ENCODE results near the gene COL4A1. TPM values are rescaled to one million over a fixed set of nuclear protein-coding genes. Genes with fewer than 3 reads are reported as not detected.

Gene COL4A1
- total RNA-seq, 2 experiments from 2014 or later, result 0.06 to 0.12 TPM

DNA sequence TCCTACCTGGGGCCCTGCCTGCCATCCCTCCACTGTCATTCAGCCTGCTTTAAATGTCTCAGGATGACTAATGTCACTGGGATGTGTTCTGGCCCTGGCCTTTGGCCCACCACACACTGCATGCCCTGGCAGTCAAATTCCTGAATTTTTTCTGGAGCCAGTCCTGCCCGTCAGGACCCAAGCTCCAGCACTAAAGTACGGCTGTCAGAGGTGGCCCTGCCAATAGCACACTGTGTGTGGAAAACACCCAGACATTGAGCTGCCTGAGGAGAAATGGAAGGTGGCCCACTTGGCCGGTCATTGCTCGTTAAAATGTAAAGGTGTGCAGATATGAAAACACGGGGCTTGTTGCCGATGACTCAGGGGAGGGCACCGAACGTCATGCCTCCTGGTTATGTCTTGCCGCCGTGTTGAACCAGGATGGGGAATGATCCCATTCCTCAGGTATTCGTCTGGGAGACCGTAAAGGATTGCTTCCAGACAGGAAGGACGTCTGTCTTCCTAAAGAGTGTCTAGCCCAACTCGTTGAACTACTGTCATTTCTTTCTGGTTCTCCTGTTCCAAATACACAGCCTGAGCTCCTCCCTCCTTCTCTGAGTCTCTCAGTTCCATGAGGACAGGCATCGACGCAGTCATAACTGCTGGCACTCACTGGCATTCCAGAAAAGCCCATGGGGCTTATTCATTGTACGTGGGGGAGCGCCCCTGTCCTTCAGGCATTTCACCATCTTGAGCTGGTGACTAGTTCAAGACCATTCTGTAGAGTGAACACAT lies 40.8 kb upstream of the COL4A1 start:
- ChIA-PET POLR2A (no interaction called here), CTCF (no interaction called here)
- Mint-ChIP-seq H3K36me3 (ENCODE audit: low read depth) (no peaks in the 10 kb centered on the region), H3K27me3 (peaks cover 18% of the 10 kb centered on the region), H3K4me3 (no peak overlapping the region), H3K27ac (no peak overlapping the region), H3K4me1 (no peaks in the 10 kb centered on the region), H3K9me3 (no peaks in the 10 kb centered on the region)
- no peak for DNase-seq

DNA sequence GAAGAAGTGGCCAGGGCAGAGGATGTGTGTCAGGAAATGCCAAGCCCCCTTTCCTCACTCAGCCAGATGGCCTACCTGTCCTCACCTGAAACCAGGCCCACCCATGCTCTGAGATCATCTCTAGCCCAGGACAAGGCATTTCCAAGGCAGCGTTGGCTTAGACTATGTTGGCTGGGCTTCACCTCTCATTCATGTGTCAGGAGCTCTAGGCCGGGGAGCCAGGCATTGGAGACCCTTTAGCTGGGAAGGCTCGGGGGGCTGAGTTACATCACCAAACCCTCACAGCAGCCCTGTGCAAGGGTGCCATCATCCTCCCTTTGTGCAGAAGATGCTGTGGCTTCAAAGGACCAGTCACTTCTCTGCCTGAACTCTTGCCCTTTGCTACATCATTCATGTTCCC lies 40.1 kb upstream of the COL4A1 start:
- ChIA-PET POLR2A (no interaction called here), CTCF (interaction anchor here (0.6 kb wide), 1 partner anchor 9 kb away, joined by 3 read pairs; no protein-coding TSS in a partner anchor)
- no peak overlapping the region for H3K27ac Mint-ChIP-seq
- no peaks in the 10 kb centered on the region for H3K36me3 Mint-ChIP-seq (ENCODE audit: low read depth)
- no peak for DNase-seq
- no peaks in the 10 kb centered on the region for H3K9me3 Mint-ChIP-seq
- H3K4me1 Mint-ChIP-seq, result no peaks in the 10 kb centered on the region
- H3K4me3 Mint-ChIP-seq, result no peak overlapping the region
- peaks cover 20% of the 10 kb centered on the region for H3K27me3 Mint-ChIP-seq

DNA sequence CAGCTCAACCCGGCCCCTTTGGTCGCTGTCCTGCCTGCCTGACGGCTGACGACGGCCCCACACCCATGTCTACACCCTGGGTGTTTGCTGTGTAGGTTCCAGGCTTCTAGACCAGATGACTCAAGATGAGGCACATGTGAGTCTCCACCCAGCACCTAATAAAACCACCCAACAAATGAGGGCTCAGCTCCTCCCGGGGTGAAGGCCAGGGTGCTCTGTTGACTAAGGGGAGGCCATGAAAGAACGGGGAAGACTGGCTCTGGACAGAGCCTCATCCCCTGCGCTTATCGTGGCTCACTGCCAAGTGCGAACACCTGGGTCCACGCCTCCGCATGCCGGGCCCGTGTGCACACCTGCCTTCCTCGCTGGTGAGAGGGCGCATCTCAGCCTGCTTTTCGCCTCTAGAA lies 39.7 kb upstream of the COL4A1 start:
- Mint-ChIP-seq H3K4me3 (no peak overlapping the region), H3K27me3 (peaks cover 23% of the 10 kb centered on the region), H3K4me1 (no peaks in the 10 kb centered on the region), H3K27ac (no peak overlapping the region), H3K36me3 (ENCODE audit: low read depth) (no peaks in the 10 kb centered on the region), H3K9me3 (no peaks in the 10 kb centered on the region)
- ChIA-PET POLR2A (no interaction called here), CTCF (interaction anchor here (0.6 kb wide), 1 partner anchor 8 kb away, joined by 3 read pairs; no protein-coding TSS in a partner anchor)
- DNase-seq, result no peak

DNA sequence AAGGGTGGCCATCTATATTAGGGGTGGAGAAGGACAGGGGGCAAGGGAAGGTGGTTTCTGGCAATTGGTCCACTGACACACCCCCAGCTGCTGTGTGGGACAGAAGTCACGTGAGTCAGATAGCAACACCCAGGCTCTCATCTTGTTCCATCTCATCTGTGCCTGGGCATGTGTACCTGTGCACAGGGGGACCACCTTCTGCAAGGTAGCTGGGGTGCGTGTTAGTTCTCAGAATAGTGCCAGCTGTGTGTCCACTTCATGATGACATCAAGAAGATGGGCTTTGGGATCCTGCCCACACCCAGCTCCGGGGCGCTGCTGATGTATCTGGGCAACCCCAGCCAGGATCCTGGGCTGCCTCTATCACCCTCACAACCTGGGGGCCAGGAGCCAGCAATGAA lies 38.7 kb upstream of the COL4A1 start:
- no peak for DNase-seq
- POLR2A ChIA-PET, result no interaction called here
- Mint-ChIP-seq H3K27ac (no peak overlapping the region), H3K27me3 (peaks cover 32% of the 10 kb centered on the region), H3K4me1 (peaks cover 7% of the 10 kb centered on the region), H3K9me3 (no peaks in the 10 kb centered on the region), H3K4me3 (no peak overlapping the region), H3K36me3 (ENCODE audit: low read depth) (no peaks in the 10 kb centered on the region)
- CTCF ChIA-PET, result no interaction called here

DNA sequence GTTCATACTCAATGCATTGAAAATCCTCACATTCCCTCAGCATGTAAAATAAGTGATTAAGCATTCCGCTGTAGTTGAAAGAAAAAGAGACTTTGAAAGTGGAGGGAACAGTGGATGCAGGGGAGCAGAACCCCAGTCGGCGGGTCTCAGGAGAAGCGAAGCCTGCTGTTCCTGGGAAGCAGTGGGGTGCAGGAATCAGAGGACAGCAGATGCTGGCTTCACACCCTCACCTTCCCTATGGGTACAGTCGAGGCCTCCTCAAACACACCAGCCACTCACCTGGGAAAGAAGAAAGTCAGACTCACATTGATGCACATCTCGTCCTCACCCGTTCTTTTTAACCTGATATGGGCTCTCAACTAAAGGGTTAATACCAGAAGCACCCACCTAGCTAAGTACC lies 38.3 kb upstream of the COL4A1 start:
- POLR2A ChIA-PET, result no interaction called here
- no peaks in the 10 kb centered on the region for H3K36me3 Mint-ChIP-seq (ENCODE audit: low read depth)
- H3K4me1 Mint-ChIP-seq, result peaks cover 12% of the 10 kb centered on the region
- H3K27me3 Mint-ChIP-seq, result peaks cover 31% of the 10 kb centered on the region
- no peak overlapping the region for H3K27ac Mint-ChIP-seq
- DNase-seq, result no peak
- CTCF ChIA-PET, result no interaction called here
- no peaks in the 10 kb centered on the region for H3K9me3 Mint-ChIP-seq
- no peak overlapping the region for H3K4me3 Mint-ChIP-seq

DNA sequence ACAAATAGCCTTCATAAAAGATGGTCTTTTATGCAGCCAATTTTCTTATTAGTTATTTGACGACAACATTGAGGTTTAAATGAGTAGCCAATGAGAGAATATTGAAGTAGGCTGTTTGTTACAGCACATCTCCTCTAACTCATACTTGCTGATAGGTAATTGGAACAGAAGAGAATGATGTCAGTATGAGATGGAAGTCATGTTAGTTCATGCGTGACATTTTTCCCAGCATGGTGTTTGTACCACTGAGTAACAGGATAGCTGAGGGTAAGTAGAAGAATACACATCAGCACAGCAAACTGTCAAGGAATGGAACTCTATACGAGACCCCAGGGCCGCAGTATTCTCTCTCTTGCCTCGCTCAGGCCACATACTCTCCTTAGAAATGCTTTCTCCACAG lies 37.4 kb upstream of the COL4A1 start:
- no peak for DNase-seq
- Mint-ChIP-seq H3K36me3 (ENCODE audit: low read depth) (no peaks in the 10 kb centered on the region), H3K4me1 (peaks cover 17% of the 10 kb centered on the region), H3K9me3 (no peaks in the 10 kb centered on the region), H3K27me3 (peaks cover 27% of the 10 kb centered on the region), H3K27ac (no peak overlapping the region), H3K4me3 (no peak overlapping the region)
- CTCF ChIA-PET, result no interaction called here
- POLR2A ChIA-PET, result no interaction called here

DNA sequence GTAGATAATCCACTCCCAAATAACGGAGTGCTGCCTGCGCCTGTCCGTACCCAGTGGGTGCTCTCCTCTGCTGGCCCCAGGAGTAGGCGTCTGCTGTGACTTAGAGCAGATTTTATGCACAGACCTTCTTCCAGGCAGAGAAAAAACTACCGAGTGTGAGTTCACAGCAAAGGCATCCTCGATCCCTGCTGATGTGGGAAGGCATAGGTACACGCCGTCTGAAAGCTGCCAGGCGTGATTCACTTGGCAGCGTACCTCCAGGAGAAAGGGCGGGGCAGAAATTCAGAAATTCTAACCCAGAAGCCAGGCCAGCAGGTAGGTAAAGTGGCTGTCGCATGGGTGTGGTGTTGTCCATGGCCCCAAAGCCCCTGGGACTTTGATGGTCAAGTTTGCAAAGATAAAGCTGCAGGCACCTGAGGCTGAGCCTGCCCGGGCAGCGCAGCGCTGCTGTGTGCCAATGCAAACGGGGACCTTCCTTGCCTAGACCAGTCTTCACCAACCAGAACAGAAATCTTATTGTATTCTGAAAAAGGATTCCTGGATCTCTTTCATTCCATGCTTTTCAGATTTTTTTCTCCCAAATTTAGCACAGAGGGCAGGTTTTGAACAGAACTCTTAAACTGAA lies 36.4 kb upstream of the COL4A1 start:
- ChIA-PET CTCF (interaction anchor here (0.6 kb wide), 1 partner anchor 478 kb away, joined by 3 read pairs; no protein-coding TSS in a partner anchor), POLR2A (no interaction called here)
- peaks cover 21% of the 10 kb centered on the region for H3K4me1 Mint-ChIP-seq
- H3K4me3 Mint-ChIP-seq, result no peak overlapping the region
- no peaks in the 10 kb centered on the region for H3K36me3 Mint-ChIP-seq (ENCODE audit: low read depth)
- H3K9me3 Mint-ChIP-seq, result no peaks in the 10 kb centered on the region
- peaks cover 29% of the 10 kb centered on the region for H3K27me3 Mint-ChIP-seq
- H3K27ac Mint-ChIP-seq, result no peak overlapping the region
- no peak for DNase-seq

DNA sequence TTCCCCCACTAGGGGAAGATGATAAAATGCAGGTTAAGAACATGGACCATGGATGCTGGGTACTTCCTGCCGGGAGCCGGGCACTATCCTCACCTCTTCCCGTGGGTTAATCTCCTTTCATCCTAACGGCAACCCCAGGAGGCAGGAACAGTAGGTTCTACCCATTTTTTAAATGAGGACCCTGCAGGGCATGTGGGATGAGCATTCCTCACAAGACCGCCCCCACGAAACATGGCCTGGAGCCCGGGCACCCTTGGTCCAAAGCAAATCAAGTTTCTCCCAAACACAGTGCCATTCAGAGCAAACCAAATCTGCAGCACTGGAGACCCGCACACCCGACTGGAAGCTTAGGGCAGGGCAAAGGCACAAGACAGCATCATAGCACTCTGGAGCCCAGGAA lies 35.5 kb upstream of the COL4A1 start:
- Mint-ChIP-seq H3K4me3 (no peak overlapping the region), H3K4me1 (peaks cover 21% of the 10 kb centered on the region), H3K9me3 (no peaks in the 10 kb centered on the region), H3K27me3 (peaks cover 31% of the 10 kb centered on the region), H3K36me3 (ENCODE audit: low read depth) (no peaks in the 10 kb centered on the region), H3K27ac (no peak overlapping the region)
- ChIA-PET CTCF (no interaction called here), POLR2A (no interaction called here)
- DNase-seq, result no peak

DNA sequence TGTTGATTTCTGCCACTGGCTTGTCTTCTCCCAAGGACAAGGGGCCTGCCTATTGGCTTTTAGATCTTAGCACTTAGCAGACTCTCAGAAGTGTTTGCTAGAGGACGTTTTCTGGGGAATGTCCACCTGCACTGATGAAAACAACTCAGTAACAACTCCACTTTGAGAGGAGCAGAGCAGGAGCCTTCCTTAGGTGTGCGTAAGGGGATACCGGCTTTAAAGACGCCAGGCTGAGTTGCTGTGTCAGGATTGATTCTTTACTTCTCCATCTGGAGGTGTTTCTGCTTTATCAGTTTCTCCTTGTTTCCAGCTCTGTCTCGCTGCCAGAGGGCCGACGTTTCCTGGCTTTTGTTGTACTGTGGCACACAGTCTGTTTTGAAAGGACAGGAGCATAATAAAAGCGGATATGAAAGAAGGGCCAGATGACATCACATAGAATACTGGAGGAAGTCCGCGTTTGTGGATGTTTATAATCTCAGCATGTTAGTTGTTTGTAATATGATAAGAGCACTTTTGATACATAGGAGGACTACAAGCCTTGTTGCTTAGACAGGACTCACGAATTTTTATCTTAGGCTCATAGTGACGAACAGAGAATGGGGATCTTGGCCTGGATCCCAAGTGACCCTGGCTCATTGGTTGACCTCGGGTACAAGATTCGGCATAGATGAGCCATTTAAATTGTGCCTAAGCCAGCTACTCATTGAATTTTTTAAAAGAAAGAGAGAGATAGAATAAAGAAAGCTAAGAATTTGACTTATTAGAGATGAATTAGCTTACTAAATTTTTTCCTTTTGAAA lies 34.7 kb upstream of the COL4A1 start:
- Mint-ChIP-seq H3K36me3 (ENCODE audit: low read depth) (no peaks in the 10 kb centered on the region), H3K9me3 (no peaks in the 10 kb centered on the region), H3K27me3 (peaks cover 31% of the 10 kb centered on the region), H3K4me3 (no peak overlapping the region), H3K4me1 (peaks cover 21% of the 10 kb centered on the region), H3K27ac (no peak overlapping the region)
- ChIA-PET CTCF (interaction anchor here (1.3 kb wide), 1 partner anchor 20 kb away, joined by 3 read pairs; no protein-coding TSS in a partner anchor), POLR2A (no interaction called here)
- no peak for DNase-seq

DNA sequence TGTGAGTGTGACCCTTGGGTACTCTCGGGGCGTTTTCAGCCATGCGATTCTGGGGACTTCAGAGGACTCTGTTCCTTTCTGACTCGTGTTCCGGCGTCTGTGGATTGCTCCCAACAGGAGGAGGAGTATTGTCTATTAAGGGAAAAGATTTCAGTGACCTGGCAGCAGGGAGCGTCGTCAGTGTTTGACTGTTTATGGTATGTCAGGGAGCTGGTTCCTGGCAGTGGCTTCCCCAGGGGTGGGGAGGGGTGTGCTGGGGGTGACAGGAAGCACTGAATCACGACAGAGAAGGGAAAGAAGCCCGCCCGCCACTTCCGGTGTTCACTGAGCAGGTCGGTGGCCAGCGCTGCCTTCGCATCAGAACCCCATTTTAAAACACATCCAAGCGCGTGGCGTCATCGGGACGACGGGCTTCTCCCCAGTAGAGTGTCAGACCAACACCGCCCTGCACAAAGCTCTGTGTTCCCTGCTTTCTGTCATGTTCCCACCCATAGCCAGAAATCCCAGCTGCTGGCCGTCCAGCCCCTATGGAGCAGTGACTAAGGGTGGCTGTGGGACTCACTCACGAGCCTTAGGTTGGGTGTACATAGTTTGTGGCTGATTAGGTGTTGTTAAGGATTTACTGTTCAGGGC lies 34.0 kb upstream of the COL4A1 start:
- Mint-ChIP-seq H3K27ac (no peak overlapping the region), H3K4me3 (no peak overlapping the region), H3K27me3 (peaks cover 31% of the 10 kb centered on the region), H3K36me3 (ENCODE audit: low read depth) (no peaks in the 10 kb centered on the region), H3K9me3 (no peaks in the 10 kb centered on the region), H3K4me1 (peaks cover 21% of the 10 kb centered on the region)
- POLR2A ChIA-PET, result no interaction called here
- peak; percentile 51 for DNase-seq
- CTCF ChIA-PET, result interaction anchor here (1.3 kb wide), 1 partner anchor 20 kb away, joined by 3 read pairs; no protein-coding TSS in a partner anchor

DNA sequence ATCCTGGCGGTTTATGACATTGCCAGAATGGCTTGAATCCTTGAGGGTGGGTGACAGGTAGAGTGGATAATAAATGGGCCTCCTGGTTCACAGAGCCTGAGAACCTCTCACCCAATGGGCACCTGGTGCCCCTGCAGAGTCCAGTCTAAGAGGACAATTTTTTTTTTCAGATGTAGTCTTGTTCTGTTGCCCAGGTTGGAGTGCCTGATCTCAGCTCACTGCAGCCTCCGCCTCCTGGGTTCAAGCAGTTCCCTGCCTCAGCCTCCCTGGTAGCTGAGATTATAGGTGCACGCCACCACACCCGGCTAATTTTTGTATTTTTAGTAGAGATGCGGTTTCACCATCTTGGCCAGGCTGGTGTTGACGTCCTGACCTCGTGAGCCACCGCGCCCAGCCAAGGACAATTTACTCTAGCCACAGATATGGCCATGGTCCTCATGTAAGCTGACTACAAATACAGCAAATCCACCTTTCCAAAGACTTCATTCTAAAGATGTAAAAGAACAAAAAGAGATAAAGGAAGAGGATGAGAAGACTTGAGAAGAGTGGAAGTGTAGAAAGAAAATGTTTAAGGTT lies 33.1 kb upstream of the COL4A1 start:
- no peak overlapping the region for H3K4me3 Mint-ChIP-seq
- H3K27ac Mint-ChIP-seq, result peak overlapping the region; percentile 48

DNA sequence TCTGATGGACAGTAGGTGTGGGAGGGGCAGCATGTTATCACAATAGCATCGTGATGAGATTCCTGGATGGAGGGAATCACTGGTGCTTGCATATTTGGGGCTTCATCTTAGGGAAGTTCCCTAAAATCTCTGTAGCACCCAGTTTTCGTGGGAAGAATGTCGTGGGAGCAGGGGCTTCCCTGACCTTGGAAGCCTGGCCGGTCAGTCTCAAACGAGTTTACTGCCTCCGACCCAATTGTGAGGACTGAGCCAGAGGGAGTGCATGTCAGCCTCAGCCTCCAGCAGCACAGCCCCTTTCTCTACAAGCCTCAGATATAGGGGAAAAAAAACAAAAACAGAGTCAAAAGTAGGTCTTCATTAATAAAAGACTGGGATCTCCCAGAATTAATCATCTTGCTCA lies 32.3 kb upstream of the COL4A1 start:
- Mint-ChIP-seq H3K36me3 (ENCODE audit: low read depth) (no peaks in the 10 kb centered on the region), H3K4me3 (no peak overlapping the region), H3K27me3 (peaks cover 27% of the 10 kb centered on the region), H3K4me1 (peaks cover 21% of the 10 kb centered on the region), H3K27ac (peak overlapping the region; percentile 22), H3K9me3 (peaks cover 3% of the 10 kb centered on the region)
- ChIA-PET CTCF (interaction anchor here (1.1 kb wide), 1 partner anchor 73 kb away, joined by 3 read pairs; no protein-coding TSS in a partner anchor), POLR2A (no interaction called here)
- DNase-seq, result no peak

More for the DNA sequence above, 33.1 kb upstream of the COL4A1 start:
- Mint-ChIP-seq H3K4me1 (peaks cover 21% of the 10 kb centered on the region), H3K36me3 (ENCODE audit: low read depth) (no peaks in the 10 kb centered on the region), H3K27me3 (peaks cover 31% of the 10 kb centered on the region), H3K9me3 (peaks cover under 1% of the 10 kb centered on the region)
- ChIA-PET CTCF (interaction anchor here (1.3 kb wide), 1 partner anchor 21 kb away, joined by 3 read pairs; no protein-coding TSS in a partner anchor), POLR2A (no interaction called here)
- no peak for DNase-seq
